ENCODE data around the gene SMYD3. TPM values are rescaled to one million over a fixed set of nuclear protein-coding genes. Genes with fewer than 3 reads are reported as not detected.

SMYD3 gene
- total RNA-seq, 1 experiment from 2014 or later = 69.6 TPM

GRCh38 chr1:246002725-246003441 lies 504.2 kb downstream of the SMYD3 start:
- DNase-seq (ENCODE audit: low spot score) = peak; percentile 92
- in situ Hi-C loops (cut with HindIII; ENCODE audit: low sequenced_read_pairs) = no loop called here

GRCh38 chr1:246001837-246002230 lies 505.2 kb downstream of the SMYD3 start:
- in situ Hi-C loops (cut with HindIII; ENCODE audit: low sequenced_read_pairs) = no loop called here

DNA sequence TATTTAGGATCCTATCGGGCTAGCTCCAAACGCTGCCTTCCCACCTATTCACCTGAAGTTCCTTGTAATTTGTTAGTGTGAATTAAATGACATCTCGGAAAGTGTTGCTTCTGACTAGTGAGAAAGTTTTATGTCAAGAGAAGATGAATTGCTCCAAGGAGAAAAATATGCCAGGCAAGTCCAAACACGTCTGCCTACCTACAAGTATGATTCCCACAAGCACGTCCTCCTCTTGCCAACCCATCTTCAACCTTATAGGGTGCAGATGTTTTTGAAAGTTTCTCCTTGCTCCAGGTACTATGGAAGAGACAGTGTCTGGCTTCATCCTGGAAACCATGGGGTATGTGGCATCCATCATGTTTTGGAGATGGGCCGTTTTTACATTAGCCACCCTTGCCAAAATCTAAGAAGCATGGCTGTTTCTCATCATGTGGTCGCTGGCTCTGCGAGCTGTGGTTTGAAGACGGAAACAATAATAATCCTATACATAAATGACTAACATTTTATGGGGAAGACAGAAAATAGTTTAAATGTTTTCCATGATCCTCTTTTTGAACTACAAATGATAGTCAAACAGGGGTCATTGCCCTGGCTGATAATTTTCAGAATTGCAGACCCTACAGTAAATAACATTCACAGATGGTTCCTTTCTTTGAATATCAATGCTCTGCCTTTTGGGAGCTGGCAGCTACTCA lies 505.8 kb downstream of the SMYD3 start:
- DNase-seq (ENCODE audit: low spot score) = no peak
- in situ Hi-C loops (cut with HindIII; ENCODE audit: low sequenced_read_pairs) = no loop called here

More at GRCh38 chr1:246001837-246002230, 505.2 kb downstream of the SMYD3 start:
- DNase-seq (ENCODE audit: low spot score) = no peak

DNA sequence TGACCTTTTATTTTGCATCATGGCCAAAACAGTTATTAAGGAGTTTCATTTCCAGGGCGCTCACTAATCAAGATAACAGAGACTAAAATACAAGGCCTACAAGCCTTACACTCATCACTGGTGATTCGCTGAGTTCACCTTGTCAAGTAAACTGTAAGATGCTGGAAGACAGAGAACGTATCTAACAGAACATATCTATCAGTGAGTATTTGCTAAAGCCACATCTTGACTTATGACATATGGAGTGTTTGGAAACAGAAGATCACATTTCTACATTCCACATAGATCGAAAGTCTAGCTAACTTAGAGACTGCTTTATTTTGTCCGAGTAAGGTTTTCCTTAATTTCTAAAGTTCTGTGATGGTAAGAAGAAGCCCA lies 506.5 kb downstream of the SMYD3 start:
- in situ Hi-C loops (cut with HindIII; ENCODE audit: low sequenced_read_pairs) = no loop called here

GRCh38 chr1:245999697-246000637 lies 507.1 kb downstream of the SMYD3 start:
- no peak for DNase-seq (ENCODE audit: low spot score)
- in situ Hi-C loops (cut with HindIII; ENCODE audit: low sequenced_read_pairs) = no loop called here

More for the DNA sequence above, 506.5 kb downstream of the SMYD3 start:
- no peak for DNase-seq (ENCODE audit: low spot score)

GRCh38 chr1:245997471-245998258 lies 509.4 kb downstream of the SMYD3 start:
- in situ Hi-C loops (cut with HindIII; ENCODE audit: low sequenced_read_pairs) = no loop called here
- peak; percentile 71 for DNase-seq (ENCODE audit: low spot score)

DNA sequence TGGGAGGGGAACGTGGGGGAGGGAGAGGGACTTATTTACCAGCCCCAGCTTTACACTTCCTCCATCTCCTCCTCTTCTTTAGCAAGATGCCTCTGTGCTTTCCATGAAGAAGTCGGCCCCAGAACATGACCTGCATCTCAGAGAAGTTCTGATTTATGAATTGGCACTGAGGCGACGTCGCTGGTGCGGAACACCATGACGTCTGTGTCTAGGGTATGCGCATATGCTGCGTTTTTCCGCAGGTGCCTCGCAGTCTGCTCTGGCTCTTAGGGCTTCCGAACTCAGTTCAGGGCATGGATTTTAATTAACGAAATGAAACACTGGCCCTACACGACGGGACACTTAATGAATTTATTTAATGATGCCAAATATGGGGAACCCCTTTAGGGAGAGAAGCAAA lies 510.3 kb downstream of the SMYD3 start:
- in situ Hi-C loops (cut with HindIII; ENCODE audit: low sequenced_read_pairs) = no loop called here

DNA sequence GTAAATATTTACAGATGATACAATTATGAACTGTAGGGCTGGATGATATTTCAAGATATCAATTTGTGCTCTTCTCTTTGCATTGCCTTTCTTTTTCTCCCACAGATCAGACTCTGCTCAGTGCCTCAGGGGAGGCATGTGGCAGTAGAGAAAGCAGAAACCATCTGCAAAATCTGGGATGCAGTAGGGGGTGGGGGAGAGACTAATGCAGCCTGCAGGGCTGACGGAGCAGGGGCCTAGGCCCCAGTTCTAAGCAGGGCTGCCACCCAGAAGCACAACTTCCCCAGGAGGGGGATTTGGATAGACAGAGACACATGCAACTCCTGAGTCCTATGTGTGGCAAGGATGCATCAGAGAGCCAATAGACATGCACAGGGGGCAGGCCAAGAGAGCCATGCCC lies 511.6 kb downstream of the SMYD3 start:
- in situ Hi-C loops (cut with HindIII; ENCODE audit: low sequenced_read_pairs) = no loop called here

More for the DNA sequence above, 510.3 kb downstream of the SMYD3 start:
- no peak for DNase-seq (ENCODE audit: low spot score)

DNA sequence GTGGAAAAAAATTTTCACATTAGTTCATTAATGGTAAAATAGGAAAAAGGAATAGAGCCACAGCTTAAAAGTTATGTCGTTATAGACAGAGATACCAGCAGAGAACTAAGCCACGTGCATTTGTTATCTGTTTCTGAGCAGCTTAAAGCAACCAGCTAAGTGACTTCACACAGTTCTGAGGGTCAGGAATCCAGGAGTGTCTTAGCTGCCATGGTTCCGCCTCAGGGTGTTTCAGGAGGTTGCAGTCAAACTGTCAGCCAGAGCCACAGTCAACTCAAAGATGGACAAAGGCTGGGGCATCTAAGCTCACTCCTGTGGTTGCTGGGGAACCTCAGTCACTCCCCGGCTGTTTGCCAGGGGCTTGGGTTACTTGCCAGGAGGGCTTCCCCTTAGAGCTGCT lies 515.8 kb downstream of the SMYD3 start:
- in situ Hi-C loops (cut with HindIII; ENCODE audit: low sequenced_read_pairs) = no loop called here
- DNase-seq (ENCODE audit: low spot score) = no peak

More for the DNA sequence above, 511.6 kb downstream of the SMYD3 start:
- DNase-seq (ENCODE audit: low spot score) = no peak

GRCh38 chr1:245990315-245991022 lies 516.6 kb downstream of the SMYD3 start:
- in situ Hi-C loops (cut with HindIII; ENCODE audit: low sequenced_read_pairs) = no loop called here
- no peak for DNase-seq (ENCODE audit: low spot score)

DNA sequence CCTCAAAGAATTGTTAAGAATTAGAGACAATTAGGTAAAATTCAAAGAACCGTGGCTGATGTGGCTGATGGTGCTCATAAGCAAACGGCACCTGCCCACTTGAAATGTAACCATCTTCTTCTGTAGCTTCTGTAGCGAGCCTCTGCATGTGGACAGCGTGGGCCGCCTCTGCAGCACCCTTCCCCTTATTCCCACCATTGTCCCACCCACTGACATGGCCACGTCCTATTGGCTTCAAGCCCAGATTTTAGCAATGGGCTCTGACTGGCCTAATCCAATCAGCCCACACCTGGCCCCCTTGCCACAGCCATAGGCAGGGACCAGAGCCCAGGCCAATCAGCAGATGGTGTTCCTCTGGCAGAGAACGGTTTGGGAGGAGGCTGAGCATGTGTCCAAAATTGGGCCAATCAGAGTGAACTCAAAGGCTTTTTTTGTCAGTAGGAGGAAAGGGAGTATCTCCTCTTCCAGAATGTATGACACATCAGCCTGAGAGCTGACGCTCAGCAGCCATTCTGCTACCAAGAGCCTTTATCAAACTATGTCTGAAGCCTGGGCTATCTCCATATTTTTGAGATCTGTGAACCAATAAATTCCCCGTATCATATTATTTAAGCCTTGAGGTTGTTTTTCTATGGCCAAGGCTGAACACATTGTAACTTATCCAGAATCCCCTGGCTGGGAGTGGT lies 518.5 kb downstream of the SMYD3 start:
- in situ Hi-C loops (cut with HindIII; ENCODE audit: low sequenced_read_pairs) = no loop called here
- DNase-seq (ENCODE audit: low spot score) = no peak

DNA sequence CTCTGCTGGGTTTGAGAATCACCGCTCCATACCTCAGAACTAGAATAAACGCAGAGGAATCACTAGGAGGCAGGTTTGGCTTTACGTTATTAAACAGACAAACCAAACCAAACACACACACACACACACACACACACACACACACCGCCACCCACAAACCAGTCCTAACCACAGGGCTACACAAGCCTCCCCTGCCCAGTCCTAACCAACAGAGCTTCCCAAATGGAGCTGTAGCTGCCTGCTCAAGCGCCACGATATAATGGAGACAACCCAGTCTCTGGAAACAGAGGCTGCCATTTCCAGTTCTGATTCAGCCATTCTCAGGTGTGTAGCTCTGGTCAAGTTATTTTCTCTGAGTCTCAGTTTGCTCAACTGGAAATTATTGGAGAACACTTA lies 519.1 kb downstream of the SMYD3 start:
- in situ Hi-C loops (cut with HindIII; ENCODE audit: low sequenced_read_pairs) = no loop called here
- DNase-seq (ENCODE audit: low spot score) = no peak

DNA sequence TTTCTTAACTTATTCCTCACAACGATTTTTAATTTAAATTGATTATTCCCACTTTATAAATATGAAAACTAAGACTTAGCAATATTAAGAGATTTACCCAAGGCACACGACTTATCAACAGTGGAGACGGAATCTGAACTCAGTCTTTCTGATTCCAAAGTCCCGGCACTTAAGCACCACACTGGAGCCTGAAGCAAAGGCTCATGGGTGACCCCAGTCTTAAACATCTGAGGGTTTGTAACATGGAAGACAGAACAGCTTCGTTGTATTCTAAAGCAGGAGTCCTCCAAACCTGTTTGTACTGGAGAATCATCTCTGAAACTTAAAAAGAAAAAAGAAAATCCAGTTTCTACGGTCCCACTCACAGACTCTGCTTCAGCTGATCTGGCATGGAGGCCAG lies 519.5 kb downstream of the SMYD3 start:
- in situ Hi-C loops (cut with HindIII; ENCODE audit: low sequenced_read_pairs) = no loop called here
- no peak for DNase-seq (ENCODE audit: low spot score)

GRCh38 chr1:245987219-245987545 lies 519.9 kb downstream of the SMYD3 start:
- no peak for DNase-seq (ENCODE audit: low spot score)
- in situ Hi-C loops (cut with HindIII; ENCODE audit: low sequenced_read_pairs) = no loop called here

DNA sequence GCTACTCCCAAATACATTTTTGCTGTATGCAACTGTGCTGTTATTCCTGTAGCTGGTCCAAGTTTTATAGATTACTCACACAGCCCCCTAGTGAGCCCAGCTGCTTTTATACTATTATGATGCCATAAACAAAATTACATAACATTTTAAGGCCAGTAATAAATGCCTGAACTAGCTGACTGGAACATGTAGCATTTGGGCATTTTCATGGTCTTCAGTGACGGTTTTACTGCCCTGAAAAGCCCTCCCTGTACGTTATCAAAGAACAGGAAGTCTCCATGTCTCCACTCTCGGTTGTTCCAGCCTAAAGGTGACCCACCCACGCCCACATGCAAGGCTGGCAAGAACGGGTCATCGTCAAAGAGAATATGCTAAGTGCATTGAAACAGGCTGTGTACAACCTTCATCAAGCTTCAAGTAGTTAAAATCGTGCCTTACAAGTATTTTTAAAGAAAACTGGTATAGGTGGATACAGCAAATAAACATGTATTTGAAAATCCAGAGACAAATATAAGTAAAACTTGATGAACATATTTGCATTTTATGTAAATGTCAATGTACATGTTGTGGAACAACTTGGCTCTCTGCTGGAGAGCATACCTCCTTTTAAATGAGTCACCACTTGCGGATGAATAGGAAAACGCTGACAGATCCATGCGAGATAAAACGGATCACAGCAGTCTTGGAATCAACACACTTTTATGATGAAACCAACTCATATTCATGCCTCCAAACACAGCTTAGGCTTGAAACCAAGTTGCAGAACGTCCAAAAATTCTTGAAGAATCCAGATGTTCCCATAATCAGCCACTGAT lies 520.5 kb downstream of the SMYD3 start:
- in situ Hi-C loops (cut with HindIII; ENCODE audit: low sequenced_read_pairs) = no loop called here

DNA sequence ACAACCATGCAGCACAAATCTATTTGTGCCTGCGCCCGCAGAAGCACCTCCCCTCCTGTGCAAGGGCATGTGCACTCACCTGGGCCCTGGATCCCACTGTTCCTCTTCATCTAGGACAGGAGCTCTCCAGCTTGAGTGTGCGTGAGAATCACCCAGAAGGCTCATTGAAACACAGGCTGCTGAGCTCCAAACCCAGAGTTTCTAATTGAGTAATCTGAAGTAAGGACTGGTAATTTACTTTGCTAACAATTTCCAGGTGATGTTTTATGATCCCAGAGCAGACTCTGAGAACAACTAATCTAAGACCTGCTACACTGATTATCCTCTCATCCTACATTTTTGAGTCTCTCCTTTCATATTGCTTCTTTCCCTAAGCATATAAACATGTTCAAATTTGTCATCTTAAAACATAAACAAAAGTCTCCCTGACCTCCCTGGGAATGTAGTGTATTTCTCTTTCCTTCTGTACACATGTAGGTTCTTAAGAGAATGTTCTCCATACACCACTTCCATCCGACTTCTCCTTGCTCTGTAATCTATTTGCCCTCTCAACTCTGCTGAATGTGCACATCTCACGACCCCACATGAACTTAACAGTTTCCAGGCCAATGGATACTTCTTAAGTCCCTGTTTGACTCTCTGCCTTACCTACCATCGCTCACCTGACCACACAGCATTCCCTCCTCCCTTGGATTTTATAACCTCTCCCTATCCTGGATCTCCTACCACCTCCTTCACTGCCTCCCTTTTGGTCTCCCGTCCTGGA lies 522.5 kb downstream of the SMYD3 start:
- DNase-seq (ENCODE audit: low spot score) = no peak
- in situ Hi-C loops (cut with HindIII; ENCODE audit: low sequenced_read_pairs) = no loop called here

More for the DNA sequence above, 520.5 kb downstream of the SMYD3 start:
- peak; percentile 43 for DNase-seq (ENCODE audit: low spot score)
